ENCODE measurements around the gene ZIC4.

The ZIC4 gene

GRCh38 chr3:147405231-147406027 is 914 bp downstream of the ZIC4 start:
- no peak for DNase-seq

DNA sequence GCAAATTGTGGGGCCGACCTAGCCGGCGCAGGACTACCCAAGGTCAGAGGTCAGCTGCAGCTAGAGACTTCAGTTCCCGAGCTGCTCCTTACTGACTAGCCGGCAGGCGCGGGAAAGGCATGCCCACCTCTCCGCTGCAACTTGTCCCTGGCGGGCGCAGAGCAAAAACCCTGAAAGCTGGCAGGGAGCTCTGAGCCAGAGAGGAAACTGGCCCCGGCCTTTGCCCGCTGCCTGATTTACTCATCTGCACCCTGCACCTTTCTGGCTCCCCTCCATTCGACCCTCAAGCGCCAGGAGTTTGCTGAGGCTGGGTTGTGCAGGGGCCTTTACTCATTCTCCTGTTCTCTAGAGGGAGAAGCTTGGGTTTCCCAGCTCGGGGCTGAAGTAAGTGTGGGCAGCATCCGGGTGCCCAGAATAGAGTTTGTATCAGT is 1.5 kb downstream of the ZIC4 start:
- no peak for DNase-seq

DNA sequence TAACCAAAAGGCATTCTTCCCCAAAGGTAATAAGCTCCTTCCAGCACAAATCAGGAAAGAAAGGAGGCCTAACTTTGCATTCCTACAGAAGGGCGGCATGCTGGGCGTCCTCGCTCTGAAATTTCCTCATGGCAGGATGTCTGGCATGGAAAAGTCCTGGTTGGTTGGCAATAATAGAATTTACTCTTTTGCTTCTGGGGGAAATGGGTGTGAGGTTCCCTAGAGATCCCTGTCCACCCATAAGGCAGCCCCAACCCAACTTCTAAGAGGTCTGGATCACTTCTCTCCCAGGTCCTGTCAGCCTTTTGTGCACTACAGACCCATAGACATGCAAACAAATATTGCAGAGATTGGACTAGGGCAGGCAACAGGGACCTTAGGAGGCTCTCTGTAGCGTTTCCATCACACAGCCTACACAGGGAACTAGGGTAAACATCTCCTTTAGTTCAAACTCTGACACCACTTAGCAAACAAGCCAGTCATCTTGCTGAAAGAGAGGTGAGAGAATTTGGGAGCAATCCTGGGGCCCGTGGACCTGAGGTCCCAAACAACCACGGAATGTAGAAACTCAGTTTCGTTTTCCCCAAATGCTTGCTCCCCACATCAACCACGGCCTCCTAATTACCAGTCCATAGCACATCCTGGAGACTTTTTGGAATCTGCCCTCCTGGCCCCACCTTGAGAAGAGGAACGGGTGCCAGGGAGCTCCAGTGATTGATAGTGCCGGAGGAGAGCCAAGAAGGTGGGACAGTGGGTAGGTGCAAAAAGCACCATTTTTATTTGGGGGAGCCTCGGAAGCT is 2.1 kb downstream of the ZIC4 start:
- no peak for DNase-seq

GRCh38 chr3:147403511-147403910 is 2.8 kb downstream of the ZIC4 start:
- no peak for DNase-seq

DNA sequence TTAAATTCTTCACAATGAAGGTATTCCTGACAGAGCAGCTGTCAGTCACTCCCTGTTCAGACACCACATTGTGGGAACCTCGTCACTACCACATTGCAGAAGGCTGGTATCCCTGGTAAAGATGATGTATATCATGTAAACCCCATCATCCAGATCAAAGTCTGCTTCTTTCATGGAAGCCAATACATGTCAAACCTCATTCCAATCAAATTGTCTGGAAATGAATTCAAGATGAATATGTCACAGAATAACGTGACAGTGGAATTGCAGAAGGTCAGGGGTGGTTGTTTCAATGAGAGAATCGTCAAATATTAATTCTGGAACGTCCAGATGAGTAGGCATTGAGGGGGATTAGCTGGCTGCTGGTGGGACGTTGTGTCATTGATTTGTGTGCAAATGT is 4.2 kb downstream of the ZIC4 start:
- no peak for DNase-seq

GRCh38 chr3:147401421-147401820 is 4.9 kb downstream of the ZIC4 start:
- DNase-seq: no peak

GRCh38 chr3:147400999-147401398 is 5.3 kb downstream of the ZIC4 start:
- DNase-seq: no peak

DNA sequence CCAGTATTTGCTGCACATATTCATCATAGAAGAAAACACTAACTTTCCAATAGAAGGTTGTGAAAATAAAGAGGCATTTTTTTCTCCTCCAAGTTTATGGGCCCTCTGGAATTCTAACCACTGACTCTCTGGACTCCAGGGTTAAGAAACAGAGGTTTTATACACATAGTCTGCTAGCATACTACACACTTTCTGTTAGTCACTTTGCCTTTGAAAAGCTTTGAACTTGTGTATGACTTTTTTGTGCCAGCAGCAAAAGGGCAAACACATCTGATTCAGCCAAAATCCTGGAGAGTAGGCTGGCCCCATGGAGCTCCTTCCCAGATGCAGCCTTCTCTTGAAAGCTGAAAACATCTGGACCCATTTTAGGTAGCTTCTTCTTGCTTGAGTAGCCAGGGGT is 6.2 kb downstream of the ZIC4 start:
- DNase-seq: no peak

- DNase-seq: no peak
Measured at GRCh38 chr3:147398813-147399534, 7.4 kb downstream of the ZIC4 start.

DNA sequence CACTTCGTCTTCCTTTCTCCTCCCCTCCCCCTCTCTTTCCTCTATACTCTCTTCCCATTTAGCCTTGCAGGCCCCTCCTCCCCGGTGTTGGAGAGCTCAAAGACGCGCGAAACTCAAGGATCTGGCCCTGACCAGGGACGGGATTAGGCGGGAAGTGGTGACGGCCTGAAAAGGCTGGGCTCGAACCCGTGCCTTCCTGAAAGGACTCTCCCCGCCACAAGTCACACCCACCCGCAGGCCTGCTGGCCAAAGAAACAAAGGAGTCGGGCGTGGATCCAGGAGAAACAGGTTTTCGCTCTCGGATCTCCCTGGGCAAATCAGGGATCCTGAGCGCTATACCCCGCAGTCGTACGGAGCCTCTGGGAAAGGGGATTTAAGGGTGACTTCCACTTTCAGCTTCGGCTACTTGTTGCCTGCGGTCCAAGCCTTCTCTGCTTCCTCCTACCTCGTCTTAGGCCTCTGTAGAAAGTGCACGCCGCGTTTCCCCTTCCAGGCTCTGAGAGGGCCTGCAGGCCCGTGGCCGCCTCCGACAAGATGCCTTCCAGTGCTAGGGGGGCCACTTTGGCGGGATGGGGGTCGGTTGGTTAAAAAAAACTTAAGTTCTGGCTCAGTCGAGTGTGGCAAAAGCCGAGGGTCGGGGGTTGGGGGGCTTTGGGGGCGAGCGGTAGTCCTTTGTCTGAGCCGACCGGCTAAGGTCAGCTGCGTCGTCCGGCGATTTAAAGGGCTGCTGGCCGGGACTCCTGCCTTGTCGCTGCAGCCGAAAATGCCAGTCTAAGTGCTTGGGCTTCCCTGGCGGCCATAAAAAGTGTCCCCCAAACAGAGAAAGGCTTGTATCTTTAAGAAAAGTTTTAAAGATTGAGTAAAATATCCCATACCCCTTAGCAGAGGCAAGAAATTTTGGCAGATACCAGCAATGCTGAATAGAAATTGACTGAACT is 8.2 kb downstream of the ZIC4 start:
- no peak for DNase-seq

- peak in 1 of 56 donors; percentile 28 for DNase-seq
Measured at GRCh38 chr3:147397155-147397874, 9.0 kb downstream of the ZIC4 start.

DNA sequence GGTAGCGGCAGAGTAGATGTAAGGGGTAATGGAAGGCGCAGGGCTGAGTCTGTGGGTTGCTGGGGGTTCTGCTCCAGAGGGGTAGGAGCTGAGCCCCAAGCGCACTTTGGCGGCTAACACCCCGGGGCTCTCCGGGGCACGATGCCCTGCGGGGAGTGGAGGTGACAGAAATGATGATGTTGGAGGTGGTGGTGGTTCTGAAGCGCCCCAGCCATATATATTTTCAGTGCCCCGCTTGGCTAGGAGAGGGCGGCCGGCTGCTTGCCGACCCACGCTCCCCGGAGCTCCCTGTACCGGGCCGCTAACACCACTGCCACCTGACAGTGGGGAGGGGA is 9.7 kb downstream of the ZIC4 start:
- no peak for DNase-seq

- DNase-seq: no peak
Measured at GRCh38 chr3:147395899-147396711, 10.2 kb downstream of the ZIC4 start.

- DNase-seq: no peak
Measured at GRCh38 chr3:147394884-147395225, 11.5 kb downstream of the ZIC4 start.

GRCh38 chr3:147393943-147394883 is 12.1 kb downstream of the ZIC4 start:
- DNase-seq: no peak

GRCh38 chr3:147393261-147393942 is 12.9 kb downstream of the ZIC4 start:
- peak in 19 of 56 donors; percentile 4 to 72 (median 33) for DNase-seq

DNA sequence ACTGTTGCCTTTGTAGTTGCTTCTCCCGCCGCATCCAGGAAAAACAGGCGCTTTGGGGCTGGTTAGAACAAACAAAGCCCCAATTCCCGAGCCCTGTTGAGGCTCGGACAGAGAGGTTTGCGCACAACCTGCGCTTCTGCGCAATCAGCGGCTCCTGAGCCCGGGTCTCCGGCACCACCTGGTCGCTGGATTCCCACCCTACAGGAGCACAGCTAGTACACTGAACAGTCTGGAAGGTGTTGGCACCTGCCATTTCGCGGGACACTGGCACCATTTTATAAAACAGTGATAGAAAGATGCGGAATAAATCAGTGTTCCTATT is 13.8 kb downstream of the ZIC4 start:
- no peak for DNase-seq
